Glomerular endothelial cell (primary cell): ENCODE data around the gene PRMT2. TPM values are rescaled to one million over a fixed set of nuclear protein-coding genes. Genes with fewer than 3 reads are reported as not detected.

ENCODE experiments used
- DNase-seq: peaks from one replicate; pipeline ENCODE4 v3.0.0-alpha.2; 2011; ENCODE audit warnings: low read depth, low spot score; ENCODE audit errors: extremely low read depth
- total RNA-seq: library from RNA; depleted of rRNA; stranded (reverse); fragments of >200 nt; gene quantifications from 2 replicates; pipeline ENCODE4 v1.2.3, GENCODE V29; 2015

PRMT2 gene
- total RNA-seq, 1 donor from 2014 or later: 112 TPM

DNA sequence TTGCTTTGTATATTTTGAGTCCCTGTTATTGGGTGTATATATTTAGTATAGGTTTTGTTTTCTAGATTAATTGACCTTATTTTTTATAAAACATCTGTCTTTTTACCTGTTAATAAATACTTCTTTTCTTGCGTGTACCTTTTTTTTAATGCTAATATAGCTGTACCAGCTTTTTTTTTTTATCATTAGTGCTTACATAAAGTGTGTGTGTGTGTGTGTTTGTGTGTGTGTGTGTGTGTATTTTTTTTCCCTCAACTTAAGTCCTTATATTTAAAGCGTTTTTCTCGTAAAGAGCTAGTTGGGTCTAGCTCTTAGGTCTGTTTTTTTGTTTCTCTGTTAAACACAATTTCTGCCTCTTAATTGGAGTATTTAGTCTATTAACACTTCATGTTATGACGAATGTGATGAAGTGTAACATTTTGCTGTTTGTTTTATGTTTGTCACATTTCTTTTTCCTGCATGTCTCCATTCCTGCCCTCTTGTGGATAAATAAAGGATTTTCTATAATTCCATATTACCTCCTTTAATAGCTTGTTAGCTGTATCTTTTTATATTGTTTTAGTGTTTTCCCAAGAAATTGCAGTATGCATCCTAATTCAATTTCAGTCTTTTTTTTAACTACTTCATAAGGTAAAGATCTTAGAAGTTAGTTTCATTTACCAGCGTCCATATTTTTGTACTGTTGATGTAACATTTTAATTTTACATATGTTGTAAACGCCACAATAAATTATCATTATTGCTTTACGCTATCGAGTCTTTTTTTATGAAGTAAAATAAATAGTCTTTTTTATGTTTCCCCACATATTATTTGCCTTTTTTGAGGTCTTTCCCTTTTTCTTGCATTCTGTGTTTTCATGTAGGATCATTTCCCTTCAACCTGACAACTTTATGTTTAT lies 4.3 kb downstream of the PRMT2 start:
- no peak for DNase-seq

DNA sequence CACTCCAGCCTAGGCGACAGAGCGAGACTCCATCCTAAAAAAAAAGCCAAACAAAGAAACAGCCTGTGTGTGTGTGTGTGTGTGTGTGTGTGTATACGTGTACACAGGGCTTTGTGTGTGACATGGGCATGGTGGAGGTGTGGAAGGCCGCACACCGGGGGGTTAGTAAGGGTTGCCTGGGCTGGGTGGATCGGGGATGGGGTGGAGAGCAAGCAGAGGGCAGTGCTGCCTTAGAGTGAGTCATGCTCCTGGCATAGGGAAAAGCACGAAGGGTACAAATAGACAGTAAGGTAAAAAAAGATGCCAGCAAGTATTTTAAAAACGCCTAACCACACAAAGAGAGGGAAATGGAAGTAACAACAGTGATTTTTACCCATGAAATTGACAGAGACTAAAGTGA lies 6.2 kb downstream of the PRMT2 start:
- DNase-seq: no peak

DNA sequence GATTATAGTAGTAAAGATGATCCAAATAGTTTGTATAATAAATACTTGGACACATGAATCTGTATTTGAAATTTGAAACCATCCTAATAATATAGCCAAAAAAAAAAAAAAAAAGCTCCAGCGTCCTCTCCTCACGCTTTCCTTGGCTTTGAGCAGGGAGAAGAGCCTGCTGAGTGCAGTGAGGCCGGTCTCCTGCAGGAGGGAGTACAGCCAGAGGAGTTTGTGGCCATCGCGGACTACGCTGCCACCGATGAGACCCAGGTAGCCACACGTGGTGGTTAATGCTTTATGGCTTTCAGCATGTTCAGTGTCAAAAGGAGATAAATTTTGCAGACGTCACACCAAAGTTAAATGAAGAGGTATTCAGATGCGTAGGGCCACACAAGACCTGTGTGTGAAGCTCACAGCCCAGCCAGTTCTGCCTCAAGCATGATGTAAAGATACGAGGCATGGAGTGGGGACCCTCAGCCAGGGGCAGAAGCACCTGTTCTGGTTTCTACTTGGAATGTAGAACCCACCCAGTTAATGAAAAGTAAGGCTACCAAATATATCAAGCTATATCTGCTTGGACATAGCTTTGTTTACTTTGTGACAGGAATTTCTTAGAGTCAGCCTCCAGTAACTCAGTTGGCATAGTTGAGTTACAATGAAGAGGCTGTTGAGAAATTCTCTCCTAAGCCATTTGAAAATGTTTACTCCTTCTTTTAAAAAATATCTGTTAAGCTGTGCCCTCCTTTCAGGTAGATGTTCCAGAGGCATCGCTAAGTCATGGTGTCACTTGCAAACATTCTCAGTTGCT lies 8.1 kb downstream of the PRMT2 start:
- DNase-seq: no peak

GRCh38 chr21:46645840-46646239 lies 10.4 kb downstream of the PRMT2 start:
- DNase-seq: no peak

GRCh38 chr21:46646541-46647154 lies 11.2 kb downstream of the PRMT2 start:
- no peak for DNase-seq

GRCh38 chr21:46648539-46648938 lies 13.1 kb downstream of the PRMT2 start:
- DNase-seq: no peak

DNA sequence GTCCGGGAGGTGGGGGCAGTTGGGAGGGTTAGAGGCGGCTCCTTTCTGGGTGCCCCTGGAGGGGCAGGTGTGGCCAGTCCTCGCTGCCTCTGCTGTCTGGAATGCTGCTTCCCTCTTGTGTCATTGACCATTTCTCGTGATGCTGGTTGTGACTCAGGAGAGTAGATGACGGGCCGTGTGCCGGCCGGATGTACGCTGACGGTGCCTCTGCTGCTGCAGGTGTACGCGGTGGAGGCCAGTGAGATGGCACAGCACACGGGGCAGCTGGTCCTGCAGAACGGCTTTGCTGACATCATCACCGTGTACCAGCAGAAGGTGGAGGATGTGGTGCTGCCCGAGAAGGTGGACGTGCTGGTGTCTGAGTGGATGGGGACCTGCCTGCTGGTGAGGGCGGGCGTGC lies 13.9 kb downstream of the PRMT2 start:
- no peak for DNase-seq

DNA sequence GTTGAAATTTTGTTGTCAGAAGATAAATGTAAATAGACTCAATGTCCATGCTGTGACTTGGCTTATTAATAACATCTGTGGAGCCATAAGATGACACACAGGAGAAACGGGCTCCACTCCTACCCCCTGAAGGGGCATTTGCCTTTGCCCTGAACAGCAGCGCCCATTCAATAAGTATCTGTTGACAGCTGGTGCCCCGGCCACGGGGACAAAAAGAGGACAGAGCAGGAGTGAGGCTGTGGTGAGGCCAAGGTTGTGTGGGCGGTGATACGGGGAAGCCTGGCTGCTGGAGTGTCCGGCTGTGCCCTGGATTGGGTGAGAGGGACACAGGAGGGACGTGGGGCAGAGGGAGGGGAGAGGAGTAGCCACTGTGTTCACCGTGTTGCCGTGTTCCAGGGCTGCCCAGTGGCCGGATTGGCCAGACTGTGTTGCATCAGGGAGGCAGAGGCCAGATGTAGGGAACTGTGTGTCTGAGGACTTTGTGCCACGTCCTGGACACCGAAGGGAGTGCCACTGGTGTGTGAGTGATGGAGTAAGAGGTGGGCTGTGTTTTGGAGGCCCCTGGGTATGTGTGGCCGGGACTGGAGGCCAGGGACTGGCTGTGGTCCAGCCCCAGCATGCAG lies 15.1 kb downstream of the PRMT2 start:
- no peak for DNase-seq

DNA sequence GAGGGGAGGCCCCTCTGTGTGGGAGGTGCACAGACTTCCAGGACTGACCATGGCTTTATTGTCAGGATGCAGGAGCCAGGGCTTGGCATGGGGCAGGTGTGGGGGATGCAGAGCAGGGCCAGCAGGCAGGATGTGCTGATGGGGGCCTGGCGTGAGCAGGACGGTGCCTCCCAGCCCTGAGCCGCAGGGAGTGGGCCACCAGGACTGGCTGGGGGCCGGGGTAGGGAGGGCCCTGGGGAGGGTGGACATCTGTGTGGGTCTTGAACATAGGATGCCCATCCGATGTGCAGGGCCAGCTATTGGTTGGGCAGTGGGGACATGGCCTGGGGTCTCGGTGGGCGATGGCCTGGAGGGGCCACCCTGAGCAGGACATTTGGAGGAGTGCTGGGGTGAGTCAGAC lies 15.6 kb downstream of the PRMT2 start:
- DNase-seq: no peak

DNA sequence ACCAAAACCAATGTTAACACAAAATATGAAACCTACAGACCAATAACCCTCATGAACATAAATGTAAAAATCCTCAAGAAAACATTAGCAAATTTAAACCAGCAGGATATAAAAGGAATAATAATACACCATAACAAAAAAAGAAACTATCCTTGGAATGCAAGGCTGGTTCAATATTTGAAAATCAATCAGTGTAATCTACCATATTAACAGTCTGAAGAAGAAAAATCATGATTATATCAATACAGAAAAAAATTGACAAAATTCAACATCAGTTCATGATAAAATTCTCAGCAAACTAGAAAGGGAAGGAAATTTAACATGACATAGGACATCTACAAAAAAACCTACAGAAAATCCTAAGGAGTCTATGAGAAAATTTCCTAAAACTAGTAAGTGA lies 19.8 kb downstream of the PRMT2 start:
- DNase-seq: no peak

GRCh38 chr21:46656820-46657219 lies 21.3 kb downstream of the PRMT2 start:
- no peak for DNase-seq

DNA sequence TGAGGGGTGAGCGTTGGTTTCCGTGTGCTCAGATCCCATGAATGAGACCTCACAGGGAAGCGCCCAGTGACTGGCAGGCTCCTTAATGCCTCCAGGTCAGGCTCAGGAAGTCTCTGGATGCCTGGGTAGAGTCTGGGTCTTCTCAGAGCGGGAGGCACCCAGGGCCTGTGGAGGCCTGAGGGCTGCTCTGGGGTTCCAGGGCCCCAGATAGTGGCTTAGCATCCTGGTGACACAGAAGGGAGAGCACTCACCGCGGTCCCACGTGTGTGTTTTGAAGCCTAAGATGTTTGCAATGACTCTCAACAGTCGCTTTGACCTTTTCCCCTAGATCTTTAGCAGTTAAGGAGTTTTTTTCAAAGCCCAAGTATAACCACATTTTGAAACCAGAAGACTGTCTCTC lies 25.0 kb downstream of the PRMT2 start:
- DNase-seq: no peak

DNA sequence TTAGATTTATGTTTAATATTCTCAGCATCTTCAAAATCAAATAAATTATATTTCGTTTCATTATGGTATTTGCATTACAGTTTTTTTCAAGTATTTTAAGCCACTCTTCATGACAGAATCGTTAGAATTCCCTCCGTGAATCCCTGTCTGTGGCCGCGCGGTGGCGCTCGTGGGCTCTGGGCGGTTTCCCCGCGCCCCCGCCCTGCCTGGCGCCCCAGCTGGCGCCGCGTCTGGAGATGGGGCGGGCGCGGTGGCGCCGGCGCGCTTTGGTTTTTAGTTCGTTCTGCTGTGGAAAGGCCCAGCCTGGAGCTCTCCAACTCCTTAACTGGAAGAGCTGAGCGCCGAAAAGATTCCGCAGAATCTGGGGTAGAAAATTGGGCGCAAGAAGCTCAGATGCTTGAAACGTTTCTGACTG lies 25.7 kb downstream of the PRMT2 start:
- no peak for DNase-seq

DNA sequence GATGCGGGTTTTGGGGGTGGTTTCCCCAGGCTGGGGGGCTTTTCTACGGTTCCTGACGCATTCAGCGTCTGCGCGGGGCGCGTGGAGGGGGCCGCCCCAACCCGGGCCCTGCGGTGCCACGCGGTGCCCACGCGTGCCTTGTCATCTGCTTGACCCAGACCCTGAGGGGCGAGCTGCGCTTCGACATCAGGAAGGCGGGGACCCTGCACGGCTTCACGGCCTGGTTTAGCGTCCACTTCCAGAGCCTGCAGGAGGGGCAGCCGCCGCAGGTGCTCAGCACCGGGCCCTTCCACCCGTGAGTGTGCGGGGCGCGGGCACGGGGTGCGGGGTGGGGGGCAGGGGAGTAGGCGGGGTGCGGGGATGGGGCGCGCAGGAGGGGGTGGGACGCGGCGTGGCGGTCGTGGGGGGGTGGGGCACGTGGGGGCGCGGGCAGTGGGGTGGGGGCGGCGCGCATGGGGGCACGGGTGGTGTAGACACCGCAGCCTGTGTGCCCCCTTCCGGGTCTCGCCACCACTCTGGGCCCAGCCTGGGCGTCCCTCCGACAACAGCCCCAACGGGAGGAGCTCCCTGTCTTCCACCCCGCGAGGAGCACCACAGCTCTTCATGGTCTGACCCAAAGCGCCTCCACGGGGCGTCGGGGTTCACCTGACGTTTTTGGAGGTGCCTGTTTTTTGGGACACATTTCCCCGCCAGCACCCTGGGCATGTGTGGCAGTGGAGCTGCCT lies 26.3 kb downstream of the PRMT2 start:
- DNase-seq: no peak

GRCh38 chr21:46662367-46662654 lies 26.8 kb downstream of the PRMT2 start:
- no peak for DNase-seq

DNA sequence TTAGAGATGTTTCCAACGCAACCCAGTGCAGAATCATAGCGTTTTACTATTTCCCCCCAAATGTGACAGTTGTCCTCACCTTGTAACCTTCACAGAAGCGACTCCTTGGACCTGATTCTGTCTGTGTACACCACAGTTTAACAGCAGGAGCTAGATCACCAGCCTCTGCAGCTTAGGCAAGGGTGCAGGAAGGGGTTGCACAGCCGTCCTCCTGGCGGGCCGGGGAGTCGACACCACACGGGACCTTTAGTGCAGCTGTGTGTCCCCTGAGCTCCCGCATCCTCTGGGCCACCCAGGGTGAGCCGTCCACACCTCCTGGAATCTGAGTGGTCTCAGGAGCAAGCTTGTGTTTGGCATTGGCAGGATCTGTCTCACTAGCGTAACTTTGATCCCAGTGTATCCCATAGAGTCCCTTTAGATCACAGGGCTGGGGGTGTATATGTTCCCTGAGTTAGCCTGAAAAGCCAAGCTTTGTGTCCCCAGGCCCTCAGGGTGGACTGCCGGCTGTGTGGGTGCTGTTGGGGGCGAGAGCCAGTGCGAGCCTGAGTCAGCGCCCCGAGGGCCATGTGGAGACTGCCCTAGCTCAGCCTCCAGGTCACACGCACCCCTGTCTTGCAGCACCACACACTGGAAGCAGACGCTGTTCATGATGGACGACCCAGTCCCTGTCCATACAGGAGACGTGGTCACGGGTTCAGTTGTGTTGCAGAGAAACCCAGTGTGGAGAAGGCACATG lies 27.5 kb downstream of the PRMT2 start:
- no peak for DNase-seq

GRCh38 chr21:46663754-46664153 lies 28.3 kb downstream of the PRMT2 start:
- DNase-seq: no peak

- no peak for DNase-seq
Observed at GRCh38 chr21:46664316-46664995, 29.0 kb downstream of the PRMT2 start.

- DNase-seq: no peak
Observed at GRCh38 chr21:46665566-46665965, 30.1 kb downstream of the PRMT2 start.
